Keratinocyte (primary cell): ENCODE measurements around the gene PHLPP1.
"Not testable (repeated sequence)": the region's sequence is repeated elsewhere in the genome, so short reads cannot be mapped to it uniquely, and the experiment has no call there.

Experiments used
- EZH2 ChIP-seq: IDR thresholded peaks from one replicate; pipeline ENCODE4 v1.6.1; 2012; ENCODE audit warnings: inconsistent platforms, mild to moderate bottlenecking, low read length, moderate library complexity
- TF ChIP-seq, protein P1 (sequence below), 3 experiments: IDR thresholded peaks in 1 of 3; conservative IDR thresholded peaks in 1 of 3; optimal IDR thresholded peaks in 1 of 3; 2 replicates in 2 of 3; 3 replicates in 1 of 3; pipeline versions ENCODE3 to v1.5.1; 2011; ENCODE audit warnings: low read length in 3 of 3, mild to moderate bottlenecking in 3 of 3, moderate library complexity in 2 of 3, control low read depth in 1 of 3, inconsistent platforms in 1 of 3; ENCODE audit not compliant: insufficient read depth in 2 of 3; ENCODE audit errors: extremely low read depth in 1 of 3

DNA sequence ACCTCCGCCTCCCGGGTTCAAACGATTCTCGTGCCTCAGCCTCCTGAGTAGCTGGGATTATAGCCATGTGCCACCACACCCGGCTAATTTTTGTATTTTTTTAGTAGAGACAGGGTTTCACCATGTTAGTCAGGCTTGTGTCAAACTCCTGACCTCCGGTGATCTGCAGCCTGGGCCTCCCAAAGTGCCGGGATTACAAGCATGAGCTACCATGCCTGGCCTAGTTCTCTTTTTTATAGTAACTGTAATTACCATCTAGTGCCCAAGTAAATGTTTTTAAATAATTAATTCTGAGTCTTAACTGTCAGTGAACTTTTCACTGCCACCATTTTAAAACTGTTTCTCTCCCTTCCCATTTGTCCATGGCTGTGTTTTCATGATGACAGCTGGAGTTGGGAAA is 198.5 kb downstream of the PHLPP1 start:
- TF ChIP-seq, protein P1, sequence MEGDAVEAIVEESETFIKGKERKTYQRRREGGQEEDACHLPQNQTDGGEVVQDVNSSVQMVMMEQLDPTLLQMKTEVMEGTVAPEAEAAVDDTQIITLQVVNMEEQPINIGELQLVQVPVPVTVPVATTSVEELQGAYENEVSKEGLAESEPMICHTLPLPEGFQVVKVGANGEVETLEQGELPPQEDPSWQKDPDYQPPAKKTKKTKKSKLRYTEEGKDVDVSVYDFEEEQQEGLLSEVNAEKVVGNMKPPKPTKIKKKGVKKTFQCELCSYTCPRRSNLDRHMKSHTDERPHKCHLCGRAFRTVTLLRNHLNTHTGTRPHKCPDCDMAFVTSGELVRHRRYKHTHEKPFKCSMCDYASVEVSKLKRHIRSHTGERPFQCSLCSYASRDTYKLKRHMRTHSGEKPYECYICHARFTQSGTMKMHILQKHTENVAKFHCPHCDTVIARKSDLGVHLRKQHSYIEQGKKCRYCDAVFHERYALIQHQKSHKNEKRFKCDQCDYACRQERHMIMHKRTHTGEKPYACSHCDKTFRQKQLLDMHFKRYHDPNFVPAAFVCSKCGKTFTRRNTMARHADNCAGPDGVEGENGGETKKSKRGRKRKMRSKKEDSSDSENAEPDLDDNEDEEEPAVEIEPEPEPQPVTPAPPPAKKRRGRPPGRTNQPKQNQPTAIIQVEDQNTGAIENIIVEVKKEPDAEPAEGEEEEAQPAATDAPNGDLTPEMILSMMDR (optimal IDR thresholded peaks at IDR 0.05 in 1 of 3, IDR thresholded peaks at IDR 0.05 in 1 of 3, conservative IDR thresholded peaks at IDR 0.05 in 1 of 3; ENCODE audit: extremely low read depth in 1 of 3, insufficient read depth in 2 of 3, low read length in 3 of 3): not testable (repeated sequence)
- TF ChIP-seq EZH2: not testable (repeated sequence)
